Motor neuron (in vitro differentiated cells): Measurements from ENCODE around the gene OPRL1. TPM values are rescaled to one million over a fixed set of nuclear protein-coding genes. Genes with fewer than 3 reads are reported as not detected.
"Not testable (repeated sequence)": the region's sequence is repeated elsewhere in the genome, so short reads cannot be mapped to it uniquely, and the experiment has no call there.

ENCODE experiments used
- ATAC-seq, 8 experiments: fragments of 200-7000 bp; cut with Tn5 transposase; replicated peaks in 6 of 8; 2 replicates each; pipeline ENCODE4 v1.8.0; 2021; ENCODE audit warnings: mild to moderate bottlenecking in 8 of 8, moderate library complexity in 8 of 8
- H3K27ac ChIP-seq, 2 donors: fragments of 250-450 bp; sonication (Bioruptor Pico); 2 replicates each; pipeline ENCODE4 v1.9.0; 2021; ENCODE audit warnings: antibody characterized with exemption in 2 of 2, mild to moderate bottlenecking in 2 of 2, moderate library complexity in 1 of 2
- H3K4me1 ChIP-seq, 2 donors: fragments of 250-450 bp; sonication (Bioruptor Pico); replicated peaks in 1 of 2; 2 replicates each; pipeline ENCODE4 v1.6.1; 2021; ENCODE audit warnings: antibody characterized with exemption in 2 of 2, mild to moderate bottlenecking in 2 of 2, moderate library complexity in 1 of 2
- H3K4me3 ChIP-seq, 5 donors: fragments of 250-450 bp; sonication (Bioruptor Pico); 2 replicates each; pipeline ENCODE4 v1.9.0; 2021; ENCODE audit warnings: antibody characterized with exemption in 5 of 5, mild to moderate bottlenecking in 5 of 5, moderate library complexity in 4 of 5
- WGBS, 10 experiments: fragments of 450-650 bp; shearing (Covaris generic); methylation state at CpG; one replicate each; pipeline ENCODE4 v1.0.0; 2022; 5-methylcytosine and 5-hydroxymethylcytosine counted together
- in situ Hi-C, 9 experiments: fragments of 400-800 bp; cut with MboI; loops; one replicate each; pipeline ENCODE4 v1.15.0; 2021; ENCODE audit warnings: low sequenced_read_pairs in 9 of 9, low pct_unique_long_range_greater_than_20kb in 2 of 9; ENCODE audit not compliant: unreplicated experiment in 9 of 9
- total RNA-seq, 8 experiments: library from RNA; unstranded; fragments of 300-600 nt; gene quantifications; 2 replicates each; pipeline versions ENCODE4 v1.2.3 to v1.2.4, GENCODE V29; 2022

Gene OPRL1
- total RNA-seq, 8 experiments from 2014 or later: 0.15 to 3.1 (median 1.5) TPM

DNA sequence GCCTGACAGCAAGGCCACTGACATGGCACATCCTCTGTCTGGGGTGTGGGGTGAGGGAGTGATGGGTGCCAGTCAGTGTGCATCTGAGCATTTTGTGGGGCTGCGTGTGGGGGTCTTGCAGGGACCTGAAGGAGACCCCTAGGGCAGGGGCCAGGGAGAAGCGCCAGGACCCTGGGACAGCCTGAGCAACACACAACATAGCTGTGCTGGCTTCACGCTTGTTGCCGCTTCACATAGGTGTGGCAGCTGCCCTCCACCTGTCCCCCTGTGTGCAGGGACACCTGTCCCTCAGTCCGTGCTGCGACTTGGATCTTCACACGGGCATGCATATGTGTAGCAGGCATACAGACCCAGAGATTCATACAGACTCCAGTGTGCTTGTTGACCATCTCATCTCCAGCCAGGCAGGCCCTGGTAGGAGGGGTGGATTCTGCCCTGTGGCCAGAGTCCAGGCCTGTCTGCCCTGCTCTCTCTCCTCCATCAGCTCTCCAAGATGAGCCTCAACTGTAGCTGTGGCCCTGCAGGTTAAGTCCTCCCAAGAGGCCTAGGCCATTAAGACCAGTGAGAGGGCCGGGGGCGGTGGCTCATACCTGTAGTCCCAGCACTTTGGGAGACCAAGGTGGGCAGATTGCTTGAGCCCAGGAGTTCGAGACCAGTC, 30.7 kb downstream of the OPRL1 start:
- H3K27ac ChIP-seq: no peak overlapping the region
- in situ Hi-C loops: no loop called here
- H3K4me3 ChIP-seq: no peak overlapping the region
- H3K4me1 ChIP-seq: peaks cover 47 to 57% of the 10 kb centered on the region in 2 donors
- no peak for ATAC-seq
- WGBS, 10 experiments: 80 to 100% (median 100%) methylated on average over 1 to 4 of the region's 10 CpGs; no CpG with 5 or more reads in 4 of the 10 experiments

DNA sequence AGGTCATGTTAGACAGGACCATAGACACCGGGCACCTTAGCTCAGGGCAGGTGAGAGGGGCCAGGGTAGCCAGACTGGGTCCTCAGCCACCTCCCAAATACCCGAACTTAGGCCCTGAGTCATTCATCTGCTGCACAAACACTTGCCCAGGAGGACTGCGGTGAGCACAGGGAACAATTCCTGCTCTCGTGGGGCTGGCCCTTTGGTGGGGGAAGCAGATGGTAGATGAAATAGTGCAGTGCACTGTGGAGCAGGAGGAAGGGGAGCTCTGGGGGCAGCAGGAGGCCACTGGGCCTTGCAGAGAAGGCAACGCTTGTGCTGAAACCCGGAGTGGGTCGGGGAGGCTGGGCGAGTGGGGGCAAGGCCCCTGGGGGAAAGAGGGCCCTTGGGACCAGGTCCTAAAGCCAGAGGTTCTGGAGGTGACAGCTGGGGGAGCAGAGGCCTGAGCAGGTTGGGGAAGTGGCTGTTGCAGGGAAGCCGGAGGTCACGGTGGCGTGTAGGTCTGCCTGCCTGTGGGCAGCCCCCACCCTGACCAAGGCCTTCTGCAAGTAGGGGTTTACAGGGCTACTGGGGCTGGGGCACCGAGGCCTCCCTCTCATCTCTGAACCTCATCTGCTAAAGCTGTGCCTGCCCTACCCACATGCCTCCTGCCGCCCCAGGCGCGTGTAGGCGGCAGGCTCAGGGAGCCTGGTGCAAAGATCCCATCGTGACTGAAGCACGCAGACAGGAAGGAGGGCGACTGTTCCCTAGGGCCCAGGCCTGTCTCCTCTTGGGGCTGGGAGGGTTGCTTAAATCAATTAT, 32.2 kb downstream of the OPRL1 start:
- in situ Hi-C loops: no loop called here
- H3K27ac ChIP-seq: peak overlapping the region; percentile 31 to 43

DNA sequence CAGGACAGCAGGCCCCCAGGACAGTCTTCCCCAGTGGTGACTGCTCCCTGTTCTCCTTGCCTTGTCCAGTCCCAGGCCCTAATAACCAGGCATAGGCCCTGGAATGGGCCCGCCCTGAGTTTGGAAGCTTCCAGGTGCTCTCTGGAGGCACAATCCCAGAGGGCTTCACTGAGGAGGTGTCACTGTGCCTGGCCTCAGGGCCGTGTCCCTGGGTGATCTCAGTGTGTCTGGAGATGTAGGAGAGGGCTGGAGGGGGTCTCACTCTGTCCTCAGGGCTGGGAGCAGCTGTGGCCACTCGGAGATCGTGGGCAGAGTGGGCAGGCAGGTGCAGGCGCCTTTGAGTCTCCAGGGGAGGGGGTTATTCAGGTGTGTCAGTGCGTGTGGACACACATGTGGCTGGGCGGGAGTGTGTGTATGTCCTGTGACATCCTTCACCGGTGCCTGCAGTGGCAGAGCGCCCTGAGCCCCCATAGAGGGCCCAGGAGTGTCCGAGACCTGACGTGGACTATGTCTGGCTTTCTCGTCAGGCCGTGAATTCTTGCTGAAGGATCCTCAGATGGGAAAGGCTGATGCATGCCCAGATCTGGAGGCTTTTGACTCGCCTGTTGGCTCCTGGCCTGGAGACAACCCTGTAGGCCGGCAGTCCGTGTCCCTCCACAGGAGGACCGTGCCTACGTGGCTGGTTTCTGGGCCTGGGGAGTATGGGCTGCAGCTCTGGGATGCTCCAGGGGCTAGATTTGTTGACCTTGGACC, 33.0 kb downstream of the OPRL1 start:
- H3K4me1 ChIP-seq: peaks cover 41 to 49% of the 10 kb centered on the region in 2 donors
- peak overlapping the region; percentile 39 to 43 for H3K27ac ChIP-seq
- ATAC-seq: no peak
- H3K4me3 ChIP-seq: no peak overlapping the region
- in situ Hi-C loops: no loop called here
- WGBS, 10 experiments: 20 to 100% (median 40%) methylated on average over 1 to 10 of the region's 18 CpGs; no CpG with 5 or more reads in 5 of the 10 experiments

More for the DNA sequence above, 32.2 kb downstream of the OPRL1 start:
- no peak overlapping the region for H3K4me3 ChIP-seq
- 61 to 100% (median 86%) methylated on average over 1 to 9 of the region's 19 CpGs; no CpG with 5 or more reads in 6 of the 10 experiments for WGBS, 10 experiments
- peaks cover 49 to 57% of the 10 kb centered on the region in 2 donors for H3K4me1 ChIP-seq
- ATAC-seq: no peak

DNA sequence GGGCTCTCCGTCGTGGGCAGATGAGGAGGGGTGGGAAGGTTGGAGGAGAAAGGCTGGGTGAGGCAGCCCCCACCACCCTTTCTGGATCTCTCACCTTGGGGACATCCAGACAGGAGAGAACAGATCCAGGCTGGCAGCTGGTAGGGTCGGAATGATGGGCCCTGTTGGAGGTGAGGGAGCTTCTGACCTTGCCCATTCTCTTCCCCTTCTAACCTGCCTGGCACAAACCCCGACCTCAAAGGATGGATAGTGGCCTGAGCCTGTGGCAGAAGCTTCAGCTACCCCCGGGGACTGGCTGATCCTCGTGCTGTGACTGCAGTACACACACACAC, 33.5 kb downstream of the OPRL1 start:
- no peak for ATAC-seq
- in situ Hi-C loops: no loop called here
- no peak overlapping the region for H3K27ac ChIP-seq

DNA sequence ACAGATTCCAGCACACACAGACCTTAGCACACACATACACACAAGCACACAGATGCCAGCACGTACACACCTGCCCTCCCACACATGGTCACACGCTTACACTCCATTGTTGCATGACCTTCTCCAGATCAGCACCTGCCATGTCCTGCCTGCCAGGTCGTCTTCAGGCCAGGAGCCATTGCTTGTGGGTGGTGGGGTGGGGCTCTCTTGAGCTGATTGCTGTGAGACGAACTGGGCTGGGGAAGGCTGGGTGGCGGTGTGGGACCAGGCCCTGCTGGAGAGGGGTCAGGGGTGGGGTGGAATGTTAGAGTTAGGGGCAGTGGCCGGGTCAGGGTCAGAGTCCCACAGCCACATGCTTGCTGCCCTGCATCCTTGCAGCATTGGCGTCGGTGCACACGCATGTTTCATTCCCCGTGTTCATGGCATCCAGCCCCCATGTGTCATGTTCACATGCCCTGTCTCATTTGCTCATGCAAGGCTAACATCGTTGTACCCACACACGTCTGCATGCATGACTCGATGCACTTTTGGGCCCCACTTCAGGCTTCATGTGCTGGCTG, 34.0 kb downstream of the OPRL1 start:
- 31 to 80% methylated on average over 1 to 4 of the region's 13 CpGs; no CpG with 5 or more reads in 8 of the 10 experiments for WGBS, 10 experiments
- in situ Hi-C loops: no loop called here
- H3K27ac ChIP-seq: no peak overlapping the region
- ATAC-seq: no peak
- no peak overlapping the region for H3K4me3 ChIP-seq
- peaks cover 41 to 45% of the 10 kb centered on the region in 2 donors for H3K4me1 ChIP-seq

More for the DNA sequence above, 33.5 kb downstream of the OPRL1 start:
- H3K4me3 ChIP-seq: no peak overlapping the region
- 40 to 100% (median 90%) methylated on average over 1 to 2 of the region's 6 CpGs; no CpG with 5 or more reads in 7 of the 10 experiments for WGBS, 10 experiments
- H3K4me1 ChIP-seq: peaks cover 41 to 45% of the 10 kb centered on the region in 2 donors

DNA sequence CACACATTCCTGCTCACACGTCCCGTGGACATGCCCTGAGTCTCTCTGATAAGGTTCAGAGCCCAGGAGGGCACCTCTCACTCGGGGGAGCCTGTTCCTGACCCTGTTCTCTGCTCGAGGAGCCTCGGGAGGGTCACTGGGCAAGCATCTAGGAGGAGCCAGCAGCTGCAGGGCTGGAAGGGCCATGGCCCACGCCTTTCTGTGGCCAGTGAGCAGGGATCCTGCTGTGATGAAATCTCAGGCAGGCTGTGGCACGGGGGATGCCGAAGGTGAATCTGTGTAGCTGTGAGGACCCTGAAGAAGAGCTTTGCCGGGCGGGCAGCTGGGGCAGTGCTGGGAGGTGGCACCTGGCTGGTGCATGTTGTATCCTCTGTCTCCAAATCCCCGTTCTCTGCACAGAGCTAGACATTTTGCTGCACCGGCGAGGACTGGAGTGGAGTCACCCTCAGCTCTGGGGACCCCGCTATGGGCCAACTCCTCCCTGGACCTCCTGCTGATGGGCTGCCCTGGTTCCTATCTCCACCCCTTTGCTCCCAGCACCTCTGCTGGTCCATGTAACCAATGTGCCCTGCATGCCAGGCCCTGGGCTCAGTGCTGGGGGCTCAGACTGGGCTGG, 34.6 kb downstream of the OPRL1 start:
- WGBS, 10 experiments: 20 to 83% (median 71%) methylated on average over 1 of the region's 14 CpGs; no CpG with 5 or more reads in 7 of the 10 experiments
- no peak overlapping the region for H3K4me3 ChIP-seq
- H3K27ac ChIP-seq: no peak overlapping the region
- ATAC-seq: no peak
- in situ Hi-C loops: no loop called here
- peaks cover 41 to 45% of the 10 kb centered on the region in 2 donors for H3K4me1 ChIP-seq

DNA sequence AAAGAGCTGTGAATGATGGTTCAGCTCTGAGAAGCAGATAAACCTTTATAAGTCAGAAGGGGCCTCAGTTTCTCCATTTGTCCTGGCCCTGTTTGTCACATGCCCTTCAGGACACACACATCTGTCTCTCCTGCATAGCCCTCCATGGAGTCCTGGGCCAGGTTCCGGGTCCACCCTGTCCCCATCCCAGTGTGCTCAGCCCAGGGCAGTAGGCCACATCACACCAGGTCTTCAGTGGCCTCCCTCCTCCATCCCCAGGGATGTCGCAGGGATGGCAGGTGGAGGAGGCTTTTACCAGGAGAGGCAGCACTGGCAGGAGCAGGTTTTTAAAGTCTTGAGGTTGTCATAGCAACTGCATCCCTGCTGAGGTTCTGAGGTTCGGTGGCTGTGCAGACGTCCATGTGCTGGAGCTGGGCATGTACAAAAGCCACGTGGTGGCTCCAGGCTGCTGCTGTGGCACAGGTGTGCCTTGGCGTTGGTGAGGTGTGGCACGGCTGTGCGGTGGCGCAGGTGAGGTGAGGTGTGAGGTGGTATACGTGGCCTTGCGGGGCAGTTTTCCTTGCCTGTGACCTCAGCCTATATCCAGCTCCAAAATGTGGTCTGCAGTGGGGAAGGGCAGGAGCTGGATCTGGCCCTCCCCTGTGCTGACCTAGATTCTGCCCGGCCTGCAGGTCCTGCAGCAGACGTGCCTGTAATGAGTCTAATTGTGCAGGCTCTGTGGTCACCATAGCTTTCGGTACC, 35.5 kb downstream of the OPRL1 start:
- WGBS, 10 experiments: 71 to 100% (median 73%) methylated on average over 1 to 4 of the region's 14 CpGs; no CpG with 5 or more reads in 7 of the 10 experiments
- in situ Hi-C loops: no loop called here
- H3K4me1 ChIP-seq: peaks cover 36 to 40% of the 10 kb centered on the region in 2 donors
- H3K4me3 ChIP-seq: no peak overlapping the region
- H3K27ac ChIP-seq: no peak overlapping the region
- peak in 5 of 8 experiments; percentile 18 to 38 (median 25) for ATAC-seq

DNA sequence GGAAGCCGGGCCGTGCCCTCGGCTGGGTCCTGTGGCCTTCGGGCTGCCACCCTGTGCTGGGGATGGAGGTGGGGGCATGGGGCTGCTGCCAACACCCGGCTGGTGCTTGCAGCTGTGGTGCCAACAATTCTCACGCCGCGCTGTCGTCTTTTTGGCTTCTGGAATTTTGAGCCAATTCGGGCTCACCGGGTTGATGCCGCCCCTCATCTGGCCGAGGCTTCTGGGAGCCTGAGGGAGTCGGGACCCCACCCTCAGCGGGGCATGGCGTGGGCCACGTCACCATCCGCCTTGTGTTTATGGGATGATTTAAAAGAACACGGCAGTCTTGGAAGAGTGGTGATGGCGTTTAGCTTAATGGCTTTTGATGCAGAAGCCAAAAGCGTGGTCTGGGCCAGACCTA, 36.1 kb downstream of the OPRL1 start:
- in situ Hi-C loops: no loop called here
- Histone ChIP-seq H3K27ac (no peak overlapping the region), H3K4me3 (no peak overlapping the region), H3K4me1 (peaks cover 33 to 37% of the 10 kb centered on the region in 2 donors)
- ATAC-seq: no peak
- WGBS, 10 experiments: 13 to 83% (median 70%) methylated on average over 6 to 8 of the region's 21 CpGs; no CpG with 5 or more reads in 7 of the 10 experiments

DNA sequence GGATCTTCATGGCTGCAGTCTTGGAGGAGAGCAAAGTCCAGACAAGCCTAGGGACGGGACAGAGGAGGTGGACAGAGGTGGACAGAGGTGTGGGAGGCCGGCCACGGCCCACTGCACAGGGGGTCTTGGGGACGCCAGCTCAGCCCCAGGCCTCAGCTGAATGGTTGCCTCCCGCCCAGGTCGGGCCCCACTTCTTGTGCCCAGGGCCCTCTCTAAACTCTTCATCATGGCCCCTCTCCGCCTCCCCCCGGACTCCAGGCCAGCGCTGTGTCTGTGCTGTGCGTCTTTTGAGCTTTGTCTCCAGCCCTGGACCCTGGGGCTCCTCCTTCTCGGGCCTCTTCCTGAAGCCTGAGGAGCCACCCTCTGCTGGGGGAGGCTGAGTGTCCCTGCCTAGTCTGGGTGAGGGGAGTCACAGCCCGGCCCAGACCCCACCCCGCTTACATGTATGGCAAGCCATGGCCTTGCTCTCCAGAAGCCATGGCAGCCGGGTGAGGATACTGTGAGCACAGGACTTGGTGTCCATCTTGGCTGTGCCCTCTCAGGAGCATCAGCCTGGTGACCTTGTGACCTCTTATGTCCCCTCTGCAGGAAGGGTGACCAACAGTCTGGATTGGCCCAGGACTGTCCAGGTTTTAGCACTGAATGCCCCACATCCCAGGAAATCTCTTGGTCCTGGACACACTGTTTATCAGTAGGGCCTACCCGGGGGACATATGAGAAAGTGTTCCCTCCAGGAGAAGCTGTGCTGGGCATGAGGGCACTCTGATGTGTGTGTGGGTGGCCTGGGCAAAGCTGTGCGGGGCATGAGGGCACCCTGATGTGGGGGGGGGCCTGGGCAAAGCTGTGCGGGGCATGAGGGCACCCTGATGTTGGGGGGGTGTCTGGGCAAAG, 36.9 kb downstream of the OPRL1 start:
- H3K4me1 ChIP-seq: peaks cover 26 to 30% of the 10 kb centered on the region in 2 donors
- WGBS, 10 experiments: 40 to 100% (median 73%) methylated on average over 1 to 7 of the region's 17 CpGs; no CpG with 5 or more reads in 4 of the 10 experiments
- no peak for ATAC-seq
- H3K27ac ChIP-seq: no peak overlapping the region
- in situ Hi-C loops: no loop called here
- H3K4me3 ChIP-seq: no peak overlapping the region

DNA sequence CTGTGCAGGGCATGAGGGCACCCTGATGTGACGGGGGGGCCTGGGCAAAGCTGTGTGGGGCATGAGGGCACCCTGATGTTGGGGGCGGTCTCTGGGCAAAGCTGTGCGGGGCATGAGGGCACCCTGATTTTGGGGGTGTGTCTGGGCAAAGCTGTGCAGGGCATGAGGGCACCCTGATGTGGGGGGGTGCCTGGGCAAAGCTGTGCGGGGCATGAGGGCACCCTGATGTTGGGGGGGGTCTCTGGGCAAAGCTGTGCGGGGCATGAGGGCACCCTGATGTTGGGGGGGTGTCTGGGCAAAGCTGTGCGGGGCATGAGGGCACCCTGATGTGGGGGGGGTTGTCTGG, 37.5 kb downstream of the OPRL1 start:
- H3K27ac ChIP-seq, in situ Hi-C loops, ATAC-seq, H3K4me3 ChIP-seq: not testable (repeated sequence)
- peaks cover 19 to 23% of the 10 kb centered on the region in 2 donors for H3K4me1 ChIP-seq
- no CpG with 5 or more reads among the region's 6 CpGs for WGBS, 10 experiments

DNA sequence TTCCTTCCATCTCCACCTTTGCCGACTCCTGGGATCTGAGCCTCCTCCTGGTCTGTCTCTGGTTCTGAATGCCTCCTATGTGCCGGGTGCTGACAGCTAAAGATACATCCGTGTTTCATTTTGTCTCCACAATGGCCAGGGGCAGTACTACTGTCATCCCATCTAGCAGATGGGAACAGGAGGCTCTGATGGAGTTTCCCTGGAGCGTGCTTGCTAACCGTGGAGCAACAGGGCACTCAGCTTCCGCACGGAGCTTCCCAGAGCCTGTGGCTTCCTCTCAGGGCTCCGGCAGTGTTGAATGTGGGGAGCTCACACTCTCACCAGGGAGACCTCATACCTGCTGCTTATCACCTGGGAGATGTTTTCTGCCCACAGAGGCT, 39.4 kb downstream of the OPRL1 start:
- peak in 1 of 8 experiments; percentile 7 for ATAC-seq
- H3K4me1 ChIP-seq: peaks cover 10 to 11% of the 10 kb centered on the region in 2 donors
- H3K4me3 ChIP-seq: no peak overlapping the region
- H3K27ac ChIP-seq: no peak overlapping the region
- WGBS, 10 experiments: 40 to 50% (median 43%) methylated on average over 1 to 3 of the region's 8 CpGs; no CpG with 5 or more reads in 7 of the 10 experiments
- in situ Hi-C loops: no loop called here
